SK-N-SH treated with all-trans-retinoic acid at 6 μM for 48 hours (cell line): Measurements from ENCODE around the gene LINC00237.

Source experiments
- ATAC-seq: fragments of 200-7000 bp; cut with Tn5 transposase; 3 replicates; pipeline ENCODE4 v1.9.1; 2020; ENCODE audit warnings: mild to moderate bottlenecking, moderate library complexity
- ARNTL ChIP-seq: fragments of 450-650 bp; formaldehyde crosslinking; IDR thresholded peaks from 2 replicates; pipeline ENCODE4 v1.5.0; 2020; ENCODE audit warnings: low read depth, mild to moderate bottlenecking, moderate library complexity, borderline replicate concordance
- BACH2 ChIP-seq: fragments of 250-450 bp; sonication (Bioruptor Pico); IDR thresholded peaks from 2 replicates; pipeline ENCODE4 v1.9.0; 2021; ENCODE audit warnings: mild to moderate bottlenecking, borderline replicate concordance
- CREB5 ChIP-seq: fragments of 250-450 bp; sonication (Bioruptor Pico); IDR thresholded peaks from 2 replicates; pipeline ENCODE4 v1.5.1; 2020; ENCODE audit warnings: low read depth, mild to moderate bottlenecking, moderate library complexity
- CSDC2 ChIP-seq: fragments of 250-450 bp; sonication (Bioruptor Pico); IDR thresholded peaks from 2 replicates; pipeline ENCODE4 v1.5.0; 2020; ENCODE audit warnings: mild to moderate bottlenecking, moderate library complexity
- CSRNP3 ChIP-seq: fragments of 250-450 bp; sonication (Bioruptor Pico); IDR thresholded peaks from 2 replicates; pipeline ENCODE4 v1.5.1; 2021; ENCODE audit warnings: mild to moderate bottlenecking, moderate library complexity
- ESRRG ChIP-seq: fragments of 250-450 bp; sonication (Bioruptor Pico); IDR thresholded peaks from 2 replicates; pipeline ENCODE4 v1.6.1; 2021; ENCODE audit warnings: mild to moderate bottlenecking
- GLIS3 ChIP-seq: fragments of 250-450 bp; sonication (Bioruptor Pico); IDR thresholded peaks from 2 replicates; pipeline ENCODE4 v1.5.0; 2020; ENCODE audit warnings: mild to moderate bottlenecking, moderate library complexity
- ISL1 ChIP-seq: fragments of 250-450 bp; sonication (Bioruptor Pico); IDR thresholded peaks from 2 replicates; pipeline ENCODE4 v2.1.2; 2022; ENCODE audit warnings: mild to moderate bottlenecking, moderate library complexity
- OSR1 ChIP-seq: fragments of 250-450 bp; sonication (Bioruptor Pico); IDR thresholded peaks from 2 replicates; pipeline ENCODE4 v1.8.0; 2022; ENCODE audit warnings: moderate library complexity, mild to moderate bottlenecking, inconsistent platforms
- PATZ1 ChIP-seq: fragments of 250-450 bp; sonication (Bioruptor Pico); IDR thresholded peaks from 2 replicates; pipeline ENCODE4 v1.8.0; 2020; ENCODE audit warnings: mild to moderate bottlenecking, moderate library complexity, borderline replicate concordance
- POU6F1 ChIP-seq: fragments of 250-450 bp; sonication (Bioruptor Pico); IDR thresholded peaks from 2 replicates; pipeline ENCODE4 v1.8.0; 2021; ENCODE audit warnings: low read depth, mild to moderate bottlenecking, moderate library complexity, borderline replicate concordance
- RARB ChIP-seq: fragments of 250-450 bp; sonication (Bioruptor Pico); IDR thresholded peaks from 2 replicates; pipeline ENCODE4 v1.8.0; 2021; ENCODE audit warnings: mild to moderate bottlenecking, moderate library complexity
- SNAI2 ChIP-seq: fragments of 250-450 bp; sonication (Bioruptor Pico); IDR thresholded peaks from 2 replicates; pipeline ENCODE4 v1.5.0; 2020; ENCODE audit warnings: mild to moderate bottlenecking, moderate library complexity
- TOX ChIP-seq: fragments of 250-450 bp; sonication (Bioruptor Pico); IDR thresholded peaks from 2 replicates; pipeline ENCODE4 v1.8.0; 2021; ENCODE audit warnings: mild to moderate bottlenecking, moderate library complexity, borderline replicate concordance
- TSHZ2 ChIP-seq: fragments of 250-450 bp; sonication (Bioruptor Pico); IDR thresholded peaks from 2 replicates; pipeline ENCODE4 v1.5.0; 2020; ENCODE audit warnings: mild to moderate bottlenecking, moderate library complexity
- ZC3H10 ChIP-seq: fragments of 250-450 bp; sonication (Bioruptor Pico); IDR thresholded peaks from 2 replicates; pipeline ENCODE4 v1.5.1; 2021; ENCODE audit warnings: mild to moderate bottlenecking, moderate library complexity
- ZFP30 ChIP-seq: fragments of 450-650 bp; formaldehyde crosslinking; IDR thresholded peaks from 2 replicates; pipeline ENCODE4 v1.5.0; 2022; ENCODE audit warnings: mild to moderate bottlenecking, moderate library complexity
- ZNF565 ChIP-seq: fragments of 450-650 bp; formaldehyde crosslinking; conservative IDR thresholded peaks from 2 replicates; pipeline ENCODE4 v1.5.0; 2020; ENCODE audit warnings: low read depth, mild to moderate bottlenecking, moderate library complexity
- ZNF70 ChIP-seq: fragments of 450-650 bp; formaldehyde crosslinking; IDR thresholded peaks from 2 replicates; pipeline ENCODE4 v1.5.0; 2020; ENCODE audit warnings: mild to moderate bottlenecking, moderate library complexity
- ZNF8 ChIP-seq: fragments of 450-650 bp; formaldehyde crosslinking; IDR thresholded peaks from 2 replicates; pipeline ENCODE4 v1.5.0; 2020; ENCODE audit warnings: mild to moderate bottlenecking, moderate library complexity

LINC00237 gene

GRCh38 chr20:21050710-21051109, 55.4 kb downstream of the LINC00237 start:
- TF ChIP-seq TOX (no peak), ZC3H10 (CRISPR knock-in tag) (no peak), RARB (CRISPR knock-in tag) (no peak), SNAI2 (CRISPR knock-in tag) (no peak), ZFP30 (CRISPR knock-in tag) (no peak), GLIS3 (CRISPR knock-in tag) (no peak), ZNF70 (CRISPR knock-in tag) (no peak), CSDC2 (no peak), PATZ1 (CRISPR knock-in tag) (no peak), ARNTL (CRISPR knock-in tag) (no peak), ISL1 (CRISPR knock-in tag) (no peak), BACH2 (CRISPR knock-in tag) (no peak), CREB5 (CRISPR knock-in tag) (no peak), ZNF8 (CRISPR knock-in tag) (no peak), OSR1 (CRISPR knock-in tag) (no peak), POU6F1 (CRISPR knock-in tag) (no peak), TSHZ2 (no peak), ESRRG (CRISPR knock-in tag) (no peak), CSRNP3 (CRISPR knock-in tag) (no peak), ZNF565 (CRISPR knock-in tag) (no peak)
- ATAC-seq: no peak

GRCh38 chr20:21049305-21049828, 56.8 kb downstream of the LINC00237 start:
- TF ChIP-seq ARNTL (CRISPR knock-in tag) (no peak), ESRRG (CRISPR knock-in tag) (no peak), ZNF8 (CRISPR knock-in tag) (no peak)
- no peak for ATAC-seq

GRCh38 chr20:21048841-21049273, 57.3 kb downstream of the LINC00237 start:
- peak; percentile 89 for ATAC-seq
- TF ChIP-seq GLIS3 (CRISPR knock-in tag): no peak
- no peak for TF ChIP-seq ESRRG (CRISPR knock-in tag)
- TF ChIP-seq OSR1 (CRISPR knock-in tag): no peak
- TF ChIP-seq ISL1 (CRISPR knock-in tag): no peak
- TF ChIP-seq ZNF8 (CRISPR knock-in tag): no peak
- TF ChIP-seq ZNF565 (CRISPR knock-in tag): no peak
- no peak for TF ChIP-seq SNAI2 (CRISPR knock-in tag)
- no peak for TF ChIP-seq ZFP30 (CRISPR knock-in tag)
- no peak for TF ChIP-seq RARB (CRISPR knock-in tag)
- TF ChIP-seq TOX: no peak
